ENCODE measurements around the gene CYB5D1. TPM values are rescaled to one million over a fixed set of nuclear protein-coding genes. Genes with fewer than 3 reads are reported as not detected.

The CYB5D1 gene
- total and polyA plus RNA-seq, 2 of the 8 experiments (the other 6 are each of a cell fraction or from before 2014, with no cell fraction given): 11.0 to 18.0 TPM

- TF ChIP-seq, protein P1, sequence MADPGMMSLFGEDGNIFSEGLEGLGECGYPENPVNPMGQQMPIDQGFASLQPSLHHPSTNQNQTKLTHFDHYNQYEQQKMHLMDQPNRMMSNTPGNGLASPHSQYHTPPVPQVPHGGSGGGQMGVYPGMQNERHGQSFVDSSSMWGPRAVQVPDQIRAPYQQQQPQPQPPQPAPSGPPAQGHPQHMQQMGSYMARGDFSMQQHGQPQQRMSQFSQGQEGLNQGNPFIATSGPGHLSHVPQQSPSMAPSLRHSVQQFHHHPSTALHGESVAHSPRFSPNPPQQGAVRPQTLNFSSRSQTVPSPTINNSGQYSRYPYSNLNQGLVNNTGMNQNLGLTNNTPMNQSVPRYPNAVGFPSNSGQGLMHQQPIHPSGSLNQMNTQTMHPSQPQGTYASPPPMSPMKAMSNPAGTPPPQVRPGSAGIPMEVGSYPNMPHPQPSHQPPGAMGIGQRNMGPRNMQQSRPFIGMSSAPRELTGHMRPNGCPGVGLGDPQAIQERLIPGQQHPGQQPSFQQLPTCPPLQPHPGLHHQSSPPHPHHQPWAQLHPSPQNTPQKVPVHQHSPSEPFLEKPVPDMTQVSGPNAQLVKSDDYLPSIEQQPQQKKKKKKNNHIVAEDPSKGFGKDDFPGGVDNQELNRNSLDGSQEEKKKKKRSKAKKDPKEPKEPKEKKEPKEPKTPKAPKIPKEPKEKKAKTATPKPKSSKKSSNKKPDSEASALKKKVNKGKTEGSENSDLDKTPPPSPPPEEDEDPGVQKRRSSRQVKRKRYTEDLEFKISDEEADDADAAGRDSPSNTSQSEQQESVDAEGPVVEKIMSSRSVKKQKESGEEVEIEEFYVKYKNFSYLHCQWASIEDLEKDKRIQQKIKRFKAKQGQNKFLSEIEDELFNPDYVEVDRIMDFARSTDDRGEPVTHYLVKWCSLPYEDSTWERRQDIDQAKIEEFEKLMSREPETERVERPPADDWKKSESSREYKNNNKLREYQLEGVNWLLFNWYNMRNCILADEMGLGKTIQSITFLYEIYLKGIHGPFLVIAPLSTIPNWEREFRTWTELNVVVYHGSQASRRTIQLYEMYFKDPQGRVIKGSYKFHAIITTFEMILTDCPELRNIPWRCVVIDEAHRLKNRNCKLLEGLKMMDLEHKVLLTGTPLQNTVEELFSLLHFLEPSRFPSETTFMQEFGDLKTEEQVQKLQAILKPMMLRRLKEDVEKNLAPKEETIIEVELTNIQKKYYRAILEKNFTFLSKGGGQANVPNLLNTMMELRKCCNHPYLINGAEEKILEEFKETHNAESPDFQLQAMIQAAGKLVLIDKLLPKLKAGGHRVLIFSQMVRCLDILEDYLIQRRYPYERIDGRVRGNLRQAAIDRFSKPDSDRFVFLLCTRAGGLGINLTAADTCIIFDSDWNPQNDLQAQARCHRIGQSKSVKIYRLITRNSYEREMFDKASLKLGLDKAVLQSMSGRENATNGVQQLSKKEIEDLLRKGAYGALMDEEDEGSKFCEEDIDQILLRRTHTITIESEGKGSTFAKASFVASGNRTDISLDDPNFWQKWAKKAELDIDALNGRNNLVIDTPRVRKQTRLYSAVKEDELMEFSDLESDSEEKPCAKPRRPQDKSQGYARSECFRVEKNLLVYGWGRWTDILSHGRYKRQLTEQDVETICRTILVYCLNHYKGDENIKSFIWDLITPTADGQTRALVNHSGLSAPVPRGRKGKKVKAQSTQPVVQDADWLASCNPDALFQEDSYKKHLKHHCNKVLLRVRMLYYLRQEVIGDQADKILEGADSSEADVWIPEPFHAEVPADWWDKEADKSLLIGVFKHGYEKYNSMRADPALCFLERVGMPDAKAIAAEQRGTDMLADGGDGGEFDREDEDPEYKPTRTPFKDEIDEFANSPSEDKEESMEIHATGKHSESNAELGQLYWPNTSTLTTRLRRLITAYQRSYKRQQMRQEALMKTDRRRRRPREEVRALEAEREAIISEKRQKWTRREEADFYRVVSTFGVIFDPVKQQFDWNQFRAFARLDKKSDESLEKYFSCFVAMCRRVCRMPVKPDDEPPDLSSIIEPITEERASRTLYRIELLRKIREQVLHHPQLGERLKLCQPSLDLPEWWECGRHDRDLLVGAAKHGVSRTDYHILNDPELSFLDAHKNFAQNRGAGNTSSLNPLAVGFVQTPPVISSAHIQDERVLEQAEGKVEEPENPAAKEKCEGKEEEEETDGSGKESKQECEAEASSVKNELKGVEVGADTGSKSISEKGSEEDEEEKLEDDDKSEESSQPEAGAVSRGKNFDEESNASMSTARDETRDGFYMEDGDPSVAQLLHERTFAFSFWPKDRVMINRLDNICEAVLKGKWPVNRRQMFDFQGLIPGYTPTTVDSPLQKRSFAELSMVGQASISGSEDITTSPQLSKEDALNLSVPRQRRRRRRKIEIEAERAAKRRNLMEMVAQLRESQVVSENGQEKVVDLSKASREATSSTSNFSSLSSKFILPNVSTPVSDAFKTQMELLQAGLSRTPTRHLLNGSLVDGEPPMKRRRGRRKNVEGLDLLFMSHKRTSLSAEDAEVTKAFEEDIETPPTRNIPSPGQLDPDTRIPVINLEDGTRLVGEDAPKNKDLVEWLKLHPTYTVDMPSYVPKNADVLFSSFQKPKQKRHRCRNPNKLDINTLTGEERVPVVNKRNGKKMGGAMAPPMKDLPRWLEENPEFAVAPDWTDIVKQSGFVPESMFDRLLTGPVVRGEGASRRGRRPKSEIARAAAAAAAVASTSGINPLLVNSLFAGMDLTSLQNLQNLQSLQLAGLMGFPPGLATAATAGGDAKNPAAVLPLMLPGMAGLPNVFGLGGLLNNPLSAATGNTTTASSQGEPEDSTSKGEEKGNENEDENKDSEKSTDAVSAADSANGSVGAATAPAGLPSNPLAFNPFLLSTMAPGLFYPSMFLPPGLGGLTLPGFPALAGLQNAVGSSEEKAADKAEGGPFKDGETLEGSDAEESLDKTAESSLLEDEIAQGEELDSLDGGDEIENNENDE (IDR thresholded peaks at IDR 0.05; ENCODE audit: insufficient replicate concordance, low read length): no peak
- TF ChIP-seq SP4 (IDR thresholded peaks at IDR 0.05; ENCODE audit: low read length) (no peak), CTBP2 (IDR thresholded peaks at IDR 0.05; ENCODE audit: borderline replicate concordance, insufficient read depth, insufficient read length, low read length) (no peak), MAX (IDR thresholded peaks at IDR 0.05) (no peak), SAP30 (IDR thresholded peaks at IDR 0.05; ENCODE audit: insufficient read depth, insufficient replicate concordance, low read length) (no peak), TBP (IDR thresholded peaks at IDR 0.05; ENCODE audit: low read depth, low read length) (no peak), CBX8 (IDR thresholded peaks at IDR 0.05; ENCODE audit: borderline replicate concordance, low read depth, low read length) (no peak), SIRT6 (IDR thresholded peaks at IDR 0.05; ENCODE audit: low read length) (no peak)
- TF ChIP-seq, protein P2, sequence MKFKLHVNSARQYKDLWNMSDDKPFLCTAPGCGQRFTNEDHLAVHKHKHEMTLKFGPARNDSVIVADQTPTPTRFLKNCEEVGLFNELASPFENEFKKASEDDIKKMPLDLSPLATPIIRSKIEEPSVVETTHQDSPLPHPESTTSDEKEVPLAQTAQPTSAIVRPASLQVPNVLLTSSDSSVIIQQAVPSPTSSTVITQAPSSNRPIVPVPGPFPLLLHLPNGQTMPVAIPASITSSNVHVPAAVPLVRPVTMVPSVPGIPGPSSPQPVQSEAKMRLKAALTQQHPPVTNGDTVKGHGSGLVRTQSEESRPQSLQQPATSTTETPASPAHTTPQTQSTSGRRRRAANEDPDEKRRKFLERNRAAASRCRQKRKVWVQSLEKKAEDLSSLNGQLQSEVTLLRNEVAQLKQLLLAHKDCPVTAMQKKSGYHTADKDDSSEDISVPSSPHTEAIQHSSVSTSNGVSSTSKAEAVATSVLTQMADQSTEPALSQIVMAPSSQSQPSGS (IDR thresholded peaks at IDR 0.05; ENCODE audit: low read length): no peak
Measured at GRCh38 chr17:7864995-7865650, 7.3 kb downstream of the CYB5D1 start (continued).

All from H1 (cell line).